Measurements from ENCODE around the gene RNF227. TPM values are rescaled to one million over a fixed set of nuclear protein-coding genes. Genes with fewer than 3 reads are reported as not detected.

Gene RNF227
- total and polyA plus RNA-seq, 2 experiments from 2014 or later: 0.42 to 1.4 TPM

GRCh38 chr17:7884581-7885366, 31.3 kb downstream of the RNF227 start:
- no peaks in the 10 kb centered on the region; the same call in 2 of the 3 replicates for H3K9me3 Mint-ChIP-seq

More at GRCh38 chr17:7884581-7885366, 31.3 kb downstream of the RNF227 start:
- Mint-ChIP-seq H3K27ac (no peak overlapping the region), H3K27me3 (ENCODE audit: insufficient read depth, low read depth, poor library complexity) (peaks cover 7% of the 10 kb centered on the region), H3K36me3 (ENCODE audit: low read depth) (no peaks in the 10 kb centered on the region; the same call in 2 of the 3 replicates), H3K4me3 (peak overlapping the region; percentile 72; the same call in 2 of the 3 replicates), H3K4me1 (peaks cover 3% of the 10 kb centered on the region; the same call in 2 of the 3 replicates)
- peak overlapping the region; percentile 88; the same call in 1 of the 2 replicates for H3K4me2 ChIP-seq
- H3F3A ChIP-seq (replicated peaks; ENCODE audit: low read depth): peaks cover 8% of the 10 kb centered on the region
- H3K4me1 ChIP-seq (ENCODE audit: insufficient read depth): peaks cover 46% of the 10 kb centered on the region
- no peak for TF ChIP-seq ZNF331 (CRISPR knock-in tag; IDR thresholded peaks at IDR 0.05; ENCODE audit: low read depth)
- TF ChIP-seq CTCF (conservative IDR thresholded peaks at IDR 0.05; ENCODE audit: low read depth in 2 of 2): no peak
- no peak for TF ChIP-seq EZH2 (IDR thresholded peaks at IDR 0.05; ENCODE audit: low read depth, unreplicated experiment)
- TF ChIP-seq ZNF462 (CRISPR knock-in tag; IDR thresholded peaks at IDR 0.05): no peak
- DNase-seq (ENCODE audit: low spot score): peak; percentile 24
- no peak for ATAC-seq
- no peaks in the 10 kb centered on the region for H3K36me3 ChIP-seq (ENCODE audit: insufficient read depth)
- H3K27ac ChIP-seq (ENCODE audit: low read depth): no peak overlapping the region
- H3K4me3 ChIP-seq: peak overlapping the region; percentile 65
- no peaks in the 10 kb centered on the region for H3K79me2 ChIP-seq (replicated peaks; ENCODE audit: insufficient read depth)
- H2AFZ ChIP-seq: no peak overlapping the region
- no peaks in the 10 kb centered on the region for H3K9me2 ChIP-seq (ENCODE audit: insufficient read depth)
- peaks cover 76% of the 10 kb centered on the region for H3K27me3 ChIP-seq (ENCODE audit: insufficient read depth)
- no peaks in the 10 kb centered on the region for H4K20me1 ChIP-seq (replicated peaks; ENCODE audit: insufficient read depth)

Data from GM23338 (cell line).